UCSD-AML1 (cell line): ENCODE data around the gene MAMDC4.
A peak's percentile ranks its signal among the peaks of the same experiment; 100 is the strongest.
"Not testable (repeated sequence)": the region's sequence is repeated elsewhere in the genome, so short reads cannot be mapped to it uniquely, and the experiment has no call there.

Experiments used
- DNase-seq: peaks from one replicate; lab custom pipeline; 2025; ENCODE audit not compliant: unreplicated experiment; lab: John Stamatoyannopoulos, UW

Gene MAMDC4

GRCh38 chr9:136860933-136861873 is 9.1 kb downstream of the MAMDC4 start:
- DNase-seq, result no peak

- DNase-seq, result no peak
Measured at GRCh38 chr9:136861874-136862457, 9.8 kb downstream of the MAMDC4 start.

GRCh38 chr9:136862849-136863622 is 10.9 kb downstream of the MAMDC4 start:
- no peak for DNase-seq

GRCh38 chr9:136863623-136864273 is 11.6 kb downstream of the MAMDC4 start:
- DNase-seq, result no peak

GRCh38 chr9:136865041-136865767 is 13.1 kb downstream of the MAMDC4 start:
- no peak for DNase-seq

- no peak for DNase-seq
Measured at GRCh38 chr9:136865768-136866103, 13.6 kb downstream of the MAMDC4 start.

- DNase-seq, result not testable (repeated sequence)
Measured at GRCh38 chr9:136866898-136867421, 14.8 kb downstream of the MAMDC4 start.

- DNase-seq, result no peak
Measured at GRCh38 chr9:136867480-136867879, 15.3 kb downstream of the MAMDC4 start.

- no peak for DNase-seq
Measured at GRCh38 chr9:136867917-136868316, 15.8 kb downstream of the MAMDC4 start.

GRCh38 chr9:136868644-136869043 is 16.5 kb downstream of the MAMDC4 start:
- no peak for DNase-seq

- DNase-seq, result not testable (repeated sequence)
Measured at GRCh38 chr9:136869611-136870010, 17.5 kb downstream of the MAMDC4 start.

GRCh38 chr9:136875155-136875554 is 23.0 kb downstream of the MAMDC4 start:
- no peak for DNase-seq

GRCh38 chr9:136876476-136876875 is 24.3 kb downstream of the MAMDC4 start:
- no peak for DNase-seq

- no peak for DNase-seq
Measured at GRCh38 chr9:136880651-136881050, 28.5 kb downstream of the MAMDC4 start.

GRCh38 chr9:136881691-136882108 is 29.6 kb downstream of the MAMDC4 start:
- peak; percentile 49 for DNase-seq

- DNase-seq, result peak; percentile 68
Measured at GRCh38 chr9:136882109-136882946, 30.2 kb downstream of the MAMDC4 start.

GRCh38 chr9:136882947-136883283 is 30.8 kb downstream of the MAMDC4 start:
- DNase-seq, result not testable (repeated sequence)

GRCh38 chr9:136883670-136884069 is 31.5 kb downstream of the MAMDC4 start:
- not testable (repeated sequence) for DNase-seq

- peak; percentile 99 for DNase-seq
Measured at GRCh38 chr9:136885950-136886578, 33.9 kb downstream of the MAMDC4 start, which contains the start of gene TRAF2. Gene TRAF2, plus strand, starts transcription at chr9:136886516. Its CDS starts 12,225 bp downstream, at chr9:136898741.
